K562 (cell line): ENCODE results near the gene DTWD2.
"Not testable (repeated sequence)": the region's sequence is repeated elsewhere in the genome, so short reads cannot be mapped to it uniquely, and the experiment has no call there.

ENCODE experiments used
- ASH1L ChIP-seq: fragments of 450-650 bp; IDR thresholded peaks from 2 replicates; pipeline ENCODE4 v1.6.1; 2018; ENCODE audit warnings: borderline replicate concordance, mild to moderate bottlenecking, low read depth; ENCODE audit not compliant: partially characterized antibody
- HCFC1 ChIP-seq: IDR thresholded peaks from 2 replicates; pipeline ENCODE4 v1.6.1; 2012; ENCODE audit warnings: low read depth, low read length, improper control_type of control experiment
- HNRNPH1 ChIP-seq: fragments of 200-400 bp; formaldehyde crosslinking; optimal IDR thresholded peaks from 2 replicates; pipeline ENCODE3; 2017; ENCODE audit warnings: low read depth, mild to moderate bottlenecking, low read length, moderate library complexity
- POLR2A ChIP-seq: fragments of 450-650 bp; conservative IDR thresholded peaks from 2 replicates; pipeline ENCODE4 v1.6.1; 2016
- POLR2B ChIP-seq: fragments of 450-650 bp; IDR thresholded peaks from 2 replicates; pipeline ENCODE4 v1.6.1; 2018; ENCODE audit warnings: low read depth; ENCODE audit not compliant: partially characterized antibody
- SIN3A ChIP-seq, 2 experiments: fragments of 150-350 bp in 1 of 2; IDR thresholded peaks; 2 replicates each; pipeline ENCODE4 v1.6.1; 2011 to 2016; ENCODE audit warnings: borderline replicate concordance in 2 of 2, low read depth in 2 of 2, low read length in 2 of 2, mild to moderate bottlenecking in 2 of 2, moderate library complexity in 2 of 2; ENCODE audit not compliant: control insufficient read depth in 1 of 2
- SIRT6 ChIP-seq: IDR thresholded peaks from one replicate; pipeline ENCODE4 v1.6.1; 2012; ENCODE audit warnings: low read depth, mild to moderate bottlenecking, control low read depth, inconsistent platforms, low read length, moderate library complexity
- ZNF23 ChIP-seq: fragments of 250-450 bp; sonication (Bioruptor Pico); IDR thresholded peaks from 2 replicates; pipeline ENCODE4 v1.4.0; 2020; ENCODE audit warnings: mild to moderate bottlenecking
- ZNF274 ChIP-seq: IDR thresholded peaks from 2 replicates; pipeline ENCODE4 v1.6.1; 2011; ENCODE audit warnings: low read depth, mild to moderate bottlenecking, low read length, moderate library complexity, borderline replicate concordance
- ZNF76 ChIP-seq: fragments of 250-450 bp; sonication (Bioruptor Pico); IDR thresholded peaks from 2 replicates; pipeline ENCODE4 v1.4.0; 2020; ENCODE audit warnings: mild to moderate bottlenecking, moderate library complexity, borderline replicate concordance
- TF ChIP-seq, protein P1 (sequence below), 2 experiments: fragments of 450-650 bp in 1 of 2; sonication (generic) in 1 of 2; formaldehyde crosslinking in 1 of 2; IDR thresholded peaks in 1 of 2; conservative IDR thresholded peaks in 1 of 2; 2 replicates each; pipeline versions ENCODE4 v1.6.1 to v1.8.1; 2016 to 2023; ENCODE audit warnings: mild to moderate bottlenecking in 2 of 2, moderate library complexity in 2 of 2, inconsistent platforms in 1 of 2, missing genetic modification reagents in 1 of 2
- TF ChIP-seq, protein P2 (sequence below): fragments of 450-650 bp; formaldehyde crosslinking; IDR thresholded peaks from 2 replicates; pipeline ENCODE4 v1.4.0; 2022; ENCODE audit warnings: missing genetic modification characterization
- TF ChIP-seq, protein P3 (sequence below), 3 experiments: IDR thresholded peaks in 2 of 3; conservative IDR thresholded peaks in 1 of 3; 2 replicates each; pipeline ENCODE4 v1.5.1; 2011 to 2012; ENCODE audit warnings: low read length in 3 of 3, mild to moderate bottlenecking in 3 of 3, control low read depth in 2 of 3, improper control_type of control experiment in 1 of 3, inconsistent platforms in 1 of 3, low read depth in 1 of 3, mixed read lengths in 1 of 3, moderate library complexity in 1 of 3; ENCODE audit not compliant: insufficient read depth in 2 of 3

DNA sequence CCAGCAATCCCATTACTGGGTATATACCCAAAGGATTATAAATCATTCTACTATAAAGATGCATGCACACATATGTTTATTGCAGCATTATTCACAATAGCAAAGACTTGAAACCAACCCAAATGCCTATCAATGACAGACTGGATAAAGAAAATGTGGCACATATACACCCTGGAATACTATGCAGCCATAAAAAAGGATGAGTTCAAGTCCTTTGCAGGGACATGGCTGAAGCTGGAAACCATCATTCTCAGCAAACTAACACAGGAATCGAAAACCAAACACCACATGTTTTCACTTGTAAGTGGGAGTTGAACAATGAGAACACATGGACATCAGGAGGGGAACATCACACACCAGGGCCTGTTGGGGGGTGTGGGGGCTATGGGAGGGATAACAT lies 138.8 kb downstream of the DTWD2 start:
- not testable (repeated sequence) for TF ChIP-seq ZNF76 (CRISPR knock-in tag); ZNF274; SIRT6; ASH1L; SIN3A (IDR thresholded peaks at IDR 0.05; ENCODE audit: borderline replicate concordance in 2 of 2, control insufficient read depth in 1 of 2, low read depth in 2 of 2, low read length in 2 of 2); POLR2A; HCFC1; ZNF23 (CRISPR knock-in tag); HNRNPH1; POLR2B
- TF ChIP-seq, protein P1, sequence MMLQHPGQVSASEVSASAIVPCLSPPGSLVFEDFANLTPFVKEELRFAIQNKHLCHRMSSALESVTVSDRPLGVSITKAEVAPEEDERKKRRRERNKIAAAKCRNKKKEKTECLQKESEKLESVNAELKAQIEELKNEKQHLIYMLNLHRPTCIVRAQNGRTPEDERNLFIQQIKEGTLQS (IDR thresholded peaks at IDR 0.05): not testable (repeated sequence)
- TF ChIP-seq, protein P1 (CRISPR knock-in tag; conservative IDR thresholded peaks at IDR 0.05): not testable (repeated sequence)
- TF ChIP-seq, protein P2, sequence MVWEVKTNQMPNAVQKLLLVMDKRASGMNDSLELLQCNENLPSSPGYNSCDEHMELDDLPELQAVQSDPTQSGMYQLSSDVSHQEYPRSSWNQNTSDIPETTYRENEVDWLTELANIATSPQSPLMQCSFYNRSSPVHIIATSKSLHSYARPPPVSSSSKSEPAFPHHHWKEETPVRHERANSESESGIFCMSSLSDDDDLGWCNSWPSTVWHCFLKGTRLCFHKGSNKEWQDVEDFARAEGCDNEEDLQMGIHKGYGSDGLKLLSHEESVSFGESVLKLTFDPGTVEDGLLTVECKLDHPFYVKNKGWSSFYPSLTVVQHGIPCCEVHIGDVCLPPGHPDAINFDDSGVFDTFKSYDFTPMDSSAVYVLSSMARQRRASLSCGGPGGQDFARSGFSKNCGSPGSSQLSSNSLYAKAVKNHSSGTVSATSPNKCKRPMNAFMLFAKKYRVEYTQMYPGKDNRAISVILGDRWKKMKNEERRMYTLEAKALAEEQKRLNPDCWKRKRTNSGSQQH: not testable (repeated sequence)
- TF ChIP-seq, protein P3, sequence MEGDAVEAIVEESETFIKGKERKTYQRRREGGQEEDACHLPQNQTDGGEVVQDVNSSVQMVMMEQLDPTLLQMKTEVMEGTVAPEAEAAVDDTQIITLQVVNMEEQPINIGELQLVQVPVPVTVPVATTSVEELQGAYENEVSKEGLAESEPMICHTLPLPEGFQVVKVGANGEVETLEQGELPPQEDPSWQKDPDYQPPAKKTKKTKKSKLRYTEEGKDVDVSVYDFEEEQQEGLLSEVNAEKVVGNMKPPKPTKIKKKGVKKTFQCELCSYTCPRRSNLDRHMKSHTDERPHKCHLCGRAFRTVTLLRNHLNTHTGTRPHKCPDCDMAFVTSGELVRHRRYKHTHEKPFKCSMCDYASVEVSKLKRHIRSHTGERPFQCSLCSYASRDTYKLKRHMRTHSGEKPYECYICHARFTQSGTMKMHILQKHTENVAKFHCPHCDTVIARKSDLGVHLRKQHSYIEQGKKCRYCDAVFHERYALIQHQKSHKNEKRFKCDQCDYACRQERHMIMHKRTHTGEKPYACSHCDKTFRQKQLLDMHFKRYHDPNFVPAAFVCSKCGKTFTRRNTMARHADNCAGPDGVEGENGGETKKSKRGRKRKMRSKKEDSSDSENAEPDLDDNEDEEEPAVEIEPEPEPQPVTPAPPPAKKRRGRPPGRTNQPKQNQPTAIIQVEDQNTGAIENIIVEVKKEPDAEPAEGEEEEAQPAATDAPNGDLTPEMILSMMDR (IDR thresholded peaks at IDR 0.05 in 2 of 3, conservative IDR thresholded peaks at IDR 0.05 in 1 of 3; ENCODE audit: insufficient read depth in 2 of 3, low read depth in 1 of 3, low read length in 3 of 3): not testable (repeated sequence)
